Tibial artery (tissue), 4 donors: ENCODE data around the gene SURF6.

Source experiments
- DNase-seq, 2 donors: peaks; one replicate each; pipeline ENCODE4 v3.0.0-alpha.2; 2019
- H3K27ac ChIP-seq, 2 donors: fragments of 200-600 bp; sonication (generic) in 1 of 2; 1 replicate in 1 of 2; 2 replicates in 1 of 2; pipeline ENCODE4 v1.5.1; 2018 to 2019; ENCODE audit warnings: mild to moderate bottlenecking in 1 of 2
- H3K27me3 ChIP-seq, 2 donors: fragments of 200-600 bp; sonication (generic) in 1 of 2; one replicate each; pipeline versions ENCODE4 v1.5.1 to v1.6.0; 2016 to 2019
- H3K36me3 ChIP-seq, 3 donors: fragments of 200-600 bp; sonication (generic) in 2 of 3; one replicate each; pipeline ENCODE4 v1.5.1; 2016 to 2019; ENCODE audit warnings: mild to moderate bottlenecking in 2 of 3
- H3K4me1 ChIP-seq, 4 donors: fragments of 200-600 bp; sonication (generic) in 2 of 4; 1 replicate in 3 of 4; 2 replicates in 1 of 4; pipeline ENCODE4 v1.5.1; 2016 to 2019
- H3K4me3 ChIP-seq, 2 donors: fragments of 200-600 bp; sonication (generic) in 1 of 2; 1 replicate in 1 of 2; 2 replicates in 1 of 2; pipeline ENCODE4 v1.5.1; 2018 to 2019; ENCODE audit warnings: mild to moderate bottlenecking in 2 of 2
- H3K9me3 ChIP-seq, 3 donors: fragments of 200-600 bp; sonication (generic) in 1 of 3; one replicate each; pipeline ENCODE4 v1.5.1; 2016 to 2019
- CTCF ChIP-seq, 2 experiments: fragments of 200-600 bp in 1 of 2; fragments of 450-650 bp in 1 of 2; IDR thresholded peaks; one replicate each; pipeline ENCODE4 v1.5.1; 2017 to 2019; ENCODE audit warnings: antibody characterized with exemption in 2 of 2, mild to moderate bottlenecking in 1 of 2, moderate library complexity in 1 of 2
- intact Hi-C: fragments of 100-400 bp; cut with DNase I; formaldehyde crosslinking; loops from one replicate; pipeline ENCODE4 v1.15.0; 2023; ENCODE audit warnings: low total_unique reads

Gene SURF6

GRCh38 chr9:133367221-133367620 lies 31.2 kb upstream of the SURF6 start:
- no peak overlapping the region for H3K27ac ChIP-seq
- peaks cover 0 to 51% (median 45%) of the 10 kb centered on the region in 4 donors for H3K4me1 ChIP-seq
- H3K4me3 ChIP-seq, result no peak overlapping the region
- no peak for TF ChIP-seq CTCF (IDR thresholded peaks at IDR 0.05)
- no peaks in the 10 kb centered on the region for H3K27me3 ChIP-seq
- H3K36me3 ChIP-seq, result peaks cover 41 to 61% (median 56%) of the 10 kb centered on the region in 3 donors
- DNase-seq, result no peak
- intact Hi-C loops, result no loop called here
- no peaks in the 10 kb centered on the region for H3K9me3 ChIP-seq

GRCh38 chr9:133366435-133366834 lies 30.4 kb upstream of the SURF6 start:
- H3K4me1 ChIP-seq, result peaks cover 0 to 43% (median 37%) of the 10 kb centered on the region in 4 donors
- no peak overlapping the region for H3K27ac ChIP-seq
- TF ChIP-seq CTCF (IDR thresholded peaks at IDR 0.05), result no peak
- H3K36me3 ChIP-seq, result peaks cover 45 to 65% (median 58%) of the 10 kb centered on the region in 3 donors
- H3K4me3 ChIP-seq, result no peak overlapping the region
- intact Hi-C loops, result no loop called here
- H3K27me3 ChIP-seq, result no peaks in the 10 kb centered on the region
- H3K9me3 ChIP-seq, result no peaks in the 10 kb centered on the region
- DNase-seq, result no peak

GRCh38 chr9:133362359-133363044 lies 26.5 kb upstream of the SURF6 start:
- peaks cover 0 to 17% (median 6%) of the 10 kb centered on the region in 4 donors for H3K4me1 ChIP-seq
- no peak overlapping the region for H3K4me3 ChIP-seq
- no peak overlapping the region for H3K27ac ChIP-seq
- no peak for TF ChIP-seq CTCF (IDR thresholded peaks at IDR 0.05)
- intact Hi-C loops, result no loop called here
- no peaks in the 10 kb centered on the region for H3K27me3 ChIP-seq
- no peaks in the 10 kb centered on the region for H3K9me3 ChIP-seq
- no peak for DNase-seq
- peaks cover 45 to 93% (median 62%) of the 10 kb centered on the region in 3 donors for H3K36me3 ChIP-seq

GRCh38 chr9:133361507-133362092 lies 25.6 kb upstream of the SURF6 start:
- intact Hi-C loops, result no loop called here
- H3K4me1 ChIP-seq, result peaks cover 0 to 21% (median 14%) of the 10 kb centered on the region in 4 donors
- H3K27ac ChIP-seq, result no peak overlapping the region
- TF ChIP-seq CTCF (IDR thresholded peaks at IDR 0.05), result no peak
- no peaks in the 10 kb centered on the region for H3K27me3 ChIP-seq
- peaks cover 44 to 84% (median 54%) of the 10 kb centered on the region in 3 donors for H3K36me3 ChIP-seq
- no peaks in the 10 kb centered on the region for H3K9me3 ChIP-seq
- H3K4me3 ChIP-seq, result no peak overlapping the region
- no peak for DNase-seq

GRCh38 chr9:133360400-133361393 lies 24.7 kb upstream of the SURF6 start:
- intact Hi-C loops, result no loop called here
- Histone ChIP-seq H3K9me3 (no peaks in the 10 kb centered on the region), H3K4me1 (peaks cover 0 to 26% (median 16%) of the 10 kb centered on the region in 4 donors), H3K27me3 (no peaks in the 10 kb centered on the region), H3K4me3 (no peak overlapping the region), H3K27ac (no peak overlapping the region), H3K36me3 (peaks cover 35 to 75% (median 45%) of the 10 kb centered on the region in 3 donors)
- no peak for DNase-seq
- TF ChIP-seq CTCF (IDR thresholded peaks at IDR 0.05), result no peak
